Esophagus (tissue), 2 donors: ENCODE data around the gene SLC26A1. TPM values are rescaled to one million over a fixed set of nuclear protein-coding genes. Genes with fewer than 3 reads are reported as not detected.
"Not testable (repeated sequence)": the region's sequence is repeated elsewhere in the genome, so short reads cannot be mapped to it uniquely, and the experiment has no call there.

Experiments
- H3K27ac ChIP-seq, 2 donors: one replicate each; pipeline ENCODE4 v1.5.1; 2013; ENCODE audit warnings: low read depth in 2 of 2, mild to moderate bottlenecking in 2 of 2, inconsistent platforms in 1 of 2, low read length in 1 of 2, moderate library complexity in 1 of 2
- H3K27me3 ChIP-seq, 2 donors: one replicate each; pipeline ENCODE4 v1.6.1; 2013; ENCODE audit warnings: low read length in 2 of 2, control low read depth in 1 of 2, mild to moderate bottlenecking in 1 of 2; ENCODE audit not compliant: insufficient read depth in 2 of 2, control insufficient read depth in 1 of 2
- H3K36me3 ChIP-seq, 2 donors: one replicate each; pipeline ENCODE4 v1.6.1; 2013; ENCODE audit warnings: low read length in 1 of 2; ENCODE audit not compliant: control insufficient read depth in 2 of 2, insufficient read depth in 2 of 2
- H3K4me1 ChIP-seq, 2 donors: one replicate each; pipeline ENCODE4 v1.6.1; 2013; ENCODE audit warnings: low read length in 1 of 2; ENCODE audit not compliant: control insufficient read depth in 2 of 2, insufficient read depth in 2 of 2
- H3K4me3 ChIP-seq, 2 donors: one replicate each; pipeline ENCODE4 v1.5.1; 2013; ENCODE audit warnings: low read length in 2 of 2, mild to moderate bottlenecking in 2 of 2, low read depth in 1 of 2, moderate library complexity in 1 of 2
- H3K9me3 ChIP-seq, 2 donors: one replicate each; pipeline ENCODE4 v1.6.1; 2013; ENCODE audit warnings: mild to moderate bottlenecking in 2 of 2, low read depth in 1 of 2, low read length in 1 of 2, moderate library complexity in 1 of 2; ENCODE audit not compliant: control insufficient read depth in 2 of 2, insufficient read depth in 1 of 2
- WGBS, 2 donors: extraction: QIAGEN DNeasy Blood & Tissue Kit; methylation state at CpG; one replicate each; pipeline ENCODE4 v1.1.7; 2013; 5-methylcytosine and 5-hydroxymethylcytosine counted together
- polyA plus RNA-seq, 2 donors: library from polyadenylated mRNA; stranded (reverse); fragments of 200-250 nt; gene quantifications; one replicate each; pipeline ENCODE4 v1.2.3, GENCODE V29; 2013
- donor health status: healthy with polysubstance abuse.
- donor health status: Bipolar disorder and iron deficiency.

Gene SLC26A1
- polyA plus RNA-seq, 2 donors, result 0.09 to 0.49 TPM

DNA sequence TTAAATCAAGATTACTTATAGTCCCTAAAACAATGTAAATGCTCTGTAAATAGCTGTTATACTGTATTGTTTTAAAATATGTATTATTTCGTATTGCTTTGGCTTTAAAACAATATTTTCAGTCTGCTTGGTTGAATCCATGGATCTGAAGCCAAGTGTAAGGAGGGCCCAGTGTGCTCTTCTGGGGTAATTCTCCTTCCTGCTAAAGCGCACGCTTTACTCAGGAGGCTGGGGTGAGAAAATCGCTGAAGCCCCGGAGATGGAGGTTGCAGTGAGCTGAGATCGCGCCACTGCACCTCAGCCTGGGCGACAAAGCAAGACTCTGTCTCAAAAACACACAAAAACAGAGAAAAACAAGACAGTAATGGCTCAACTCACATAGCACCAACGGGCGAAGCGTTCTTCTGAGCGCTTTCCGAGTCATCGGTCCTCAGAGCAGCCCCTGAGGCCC is 6.8 kb downstream of the SLC26A1 start:
- 2% methylated on average over 14 of the region's 14 CpGs for WGBS, 2 donors
- Histone ChIP-seq H3K9me3 (no peaks in the 10 kb centered on the region), H3K36me3 (peaks cover 2 to 17% of the 10 kb centered on the region in 2 donors), H3K27me3 (no peaks in the 10 kb centered on the region), H3K4me1 (peaks cover 4 to 11% of the 10 kb centered on the region in 2 donors), H3K27ac (peak overlapping the region; percentile 36 to 64), H3K4me3 (peak overlapping the region; percentile 69 to 70)

DNA sequence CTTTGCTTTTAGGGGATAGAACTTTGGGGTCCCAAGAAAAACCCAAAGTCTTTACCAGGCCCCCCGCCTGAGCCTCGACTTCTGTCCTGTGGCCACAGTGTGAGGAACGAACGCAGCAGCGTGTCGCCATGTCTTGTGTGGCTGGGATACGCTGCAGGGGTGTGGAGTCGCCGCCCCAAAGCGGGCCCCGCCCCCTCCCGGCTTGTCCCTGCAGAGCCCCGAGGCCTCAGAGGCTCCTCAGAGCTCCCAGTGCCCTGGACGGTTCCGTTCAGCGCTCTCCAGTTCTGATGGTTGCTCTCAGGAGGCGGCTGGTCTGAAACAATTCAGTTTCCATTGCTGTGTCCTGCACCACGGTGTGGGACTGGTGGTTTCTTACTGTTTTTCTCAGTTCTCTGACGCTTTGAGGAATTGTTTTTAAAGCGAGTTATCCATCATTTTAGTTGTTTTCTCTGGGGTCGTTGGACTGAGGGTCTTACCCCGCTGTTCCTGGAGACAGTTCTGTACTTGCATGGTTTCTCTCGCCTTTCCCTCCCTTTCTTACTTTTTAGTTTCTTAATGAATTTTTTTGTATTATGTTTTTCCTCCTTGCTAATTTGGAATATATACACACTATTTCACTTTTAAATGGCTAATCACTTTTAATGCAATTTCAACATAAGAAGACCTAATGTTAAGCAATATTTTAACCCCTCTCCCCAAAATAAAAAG is 7.9 kb downstream of the SLC26A1 start:
- Histone ChIP-seq H3K4me3 (peak overlapping the region in 1 of 2 donors; percentile 9), H3K27me3 (no peaks in the 10 kb centered on the region), H3K4me1 (peaks cover 4 to 11% of the 10 kb centered on the region in 2 donors), H3K9me3 (no peaks in the 10 kb centered on the region), H3K27ac (no peak overlapping the region), H3K36me3 (peaks cover under 1 to 10% of the 10 kb centered on the region in 2 donors)
- 38 to 39% methylated on average over 22 to 23 of the region's 23 CpGs for WGBS, 2 donors

DNA sequence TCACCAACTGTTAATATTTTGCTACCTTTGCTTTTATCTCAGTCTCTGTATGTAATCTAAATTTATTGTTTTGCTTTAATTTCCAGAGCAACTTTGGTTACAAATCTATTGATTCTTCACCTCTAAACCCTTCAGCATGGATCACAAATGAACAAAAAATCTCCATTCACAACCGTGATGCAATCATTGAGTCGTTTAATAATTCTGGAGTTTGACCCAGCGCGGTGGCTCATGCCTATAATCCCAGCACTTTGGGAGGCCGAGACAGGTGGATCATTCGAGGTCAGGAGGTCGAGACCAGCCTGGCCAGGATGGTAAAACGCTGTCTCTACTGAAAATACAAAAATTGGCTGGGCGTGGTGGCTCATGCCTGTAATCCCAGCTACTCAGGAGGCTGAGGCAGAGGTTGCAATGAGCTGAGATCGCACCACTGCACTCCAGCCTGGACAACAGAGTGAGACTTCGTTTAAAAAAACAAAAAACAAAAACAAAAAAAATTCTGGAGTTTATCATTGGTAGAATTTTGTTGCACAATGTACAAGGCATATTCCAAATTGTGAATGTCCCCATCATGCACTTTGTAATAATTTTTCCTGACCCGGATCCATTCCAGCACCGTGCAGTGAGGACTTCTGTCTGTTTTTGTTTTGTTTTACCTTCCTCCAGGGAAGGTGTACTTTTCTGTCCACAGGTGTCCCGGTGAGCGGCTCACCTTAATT is 8.7 kb downstream of the SLC26A1 start:
- no peak overlapping the region for H3K27ac ChIP-seq
- 66 to 74% methylated on average over 15 of the region's 15 CpGs for WGBS, 2 donors
- peak overlapping the region in 1 of 2 donors; percentile 9 for H3K4me3 ChIP-seq

DNA sequence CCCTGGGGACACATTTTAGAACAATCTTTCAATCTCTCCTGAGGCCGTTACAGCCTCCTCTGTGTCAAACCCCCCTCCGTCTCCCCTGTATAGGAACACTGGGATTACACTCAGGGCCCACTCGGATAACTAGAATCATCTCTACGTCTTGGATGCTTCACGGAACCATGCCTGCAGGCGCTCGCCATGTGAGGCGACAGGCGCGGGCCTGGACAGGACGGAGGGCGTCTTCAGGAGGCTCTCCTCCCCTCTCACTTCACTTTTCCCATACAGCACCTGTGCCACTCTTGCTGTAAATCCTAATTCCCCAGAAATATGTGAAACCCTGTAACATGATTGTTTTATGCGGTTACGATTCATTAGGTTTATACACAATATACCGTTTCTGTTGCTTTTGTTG is 10.4 kb downstream of the SLC26A1 start:
- no peak overlapping the region for H3K27ac ChIP-seq
- peaks cover 4 to 7% of the 10 kb centered on the region in 2 donors for H3K4me1 ChIP-seq
- no peaks in the 10 kb centered on the region for H3K27me3 ChIP-seq
- 92% methylated on average over 15 of the region's 15 CpGs for WGBS, 2 donors
- H3K9me3 ChIP-seq, result no peaks in the 10 kb centered on the region
- no peaks in the 10 kb centered on the region for H3K36me3 ChIP-seq
- H3K4me3 ChIP-seq, result no peak overlapping the region

More for the DNA sequence above, 8.7 kb downstream of the SLC26A1 start:
- H3K9me3 ChIP-seq, result no peaks in the 10 kb centered on the region
- H3K4me1 ChIP-seq, result peaks cover 4 to 11% of the 10 kb centered on the region in 2 donors
- H3K36me3 ChIP-seq, result peaks cover 0 to 2% of the 10 kb centered on the region in 2 donors
- H3K27me3 ChIP-seq, result no peaks in the 10 kb centered on the region

DNA sequence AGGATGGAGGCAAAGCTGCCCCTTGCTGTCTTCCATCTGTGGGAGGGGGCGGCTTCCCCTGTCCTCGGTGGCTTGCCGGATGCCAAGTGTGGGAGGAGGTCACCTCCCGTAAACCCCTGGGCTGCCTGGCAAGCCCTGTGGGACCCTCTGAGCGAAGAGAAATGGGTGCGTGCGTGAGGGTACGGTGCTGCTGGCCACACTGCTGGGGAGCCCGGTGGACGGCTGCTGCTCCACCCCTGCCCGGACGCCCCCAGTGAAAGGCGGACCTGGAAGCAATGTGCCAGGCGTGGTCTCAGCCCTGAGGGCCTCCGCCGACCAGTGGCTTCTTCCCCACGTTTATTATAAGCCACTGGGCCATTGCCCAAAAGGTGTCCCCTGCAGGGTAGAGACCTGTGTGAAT is 10.9 kb downstream of the SLC26A1 start:
- Histone ChIP-seq H3K4me3 (no peak overlapping the region), H3K9me3 (no peaks in the 10 kb centered on the region), H3K27ac (no peak overlapping the region), H3K4me1 (peaks cover 0 to 2% of the 10 kb centered on the region in 2 donors), H3K27me3 (no peaks in the 10 kb centered on the region), H3K36me3 (no peaks in the 10 kb centered on the region)
- WGBS, 2 donors, result 91 to 93% methylated on average over 17 of the region's 17 CpGs

DNA sequence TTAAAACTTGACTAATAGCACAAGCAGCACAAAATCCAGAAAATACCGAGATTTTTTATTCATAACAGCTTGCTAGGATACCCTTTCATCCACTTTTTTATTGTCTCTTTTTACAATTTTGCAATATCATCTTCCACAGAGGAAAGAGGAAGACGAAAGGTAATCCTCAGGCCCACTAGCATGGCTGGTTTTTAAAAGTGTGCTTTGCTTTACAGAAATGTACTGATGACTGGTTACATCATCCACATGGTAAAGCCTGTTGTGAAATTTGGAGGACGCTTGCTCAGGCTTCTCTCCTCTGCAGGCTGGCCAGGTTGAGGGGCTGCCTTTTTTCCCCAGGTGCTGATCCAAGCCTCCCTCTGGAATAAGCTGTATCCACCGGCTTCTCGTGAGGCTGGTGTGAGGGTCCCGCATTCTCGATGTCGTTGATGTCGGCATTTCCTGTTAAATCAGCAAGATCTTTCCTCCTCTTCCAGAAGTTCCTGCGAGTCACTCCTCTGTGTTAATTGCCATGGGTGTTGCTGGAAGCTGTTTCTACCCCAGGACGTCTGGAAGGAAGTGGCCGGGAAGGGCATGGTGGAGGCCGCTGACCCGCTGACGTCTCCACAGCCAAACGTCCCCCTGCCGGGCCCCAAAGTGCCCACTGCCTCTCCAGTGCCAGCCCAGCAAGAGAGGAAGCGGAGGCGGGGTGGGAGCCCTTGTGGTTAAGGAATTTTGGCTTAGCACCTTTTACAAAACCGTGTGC is 14.1 kb downstream of the SLC26A1 start:
- no peaks in the 10 kb centered on the region for H3K4me1 ChIP-seq
- H3K36me3 ChIP-seq, result no peaks in the 10 kb centered on the region
- WGBS, 2 donors, result 66 to 72% methylated on average over 20 of the region's 20 CpGs
- no peak overlapping the region for H3K27ac ChIP-seq
- no peaks in the 10 kb centered on the region for H3K27me3 ChIP-seq
- H3K4me3 ChIP-seq, result no peak overlapping the region
- no peaks in the 10 kb centered on the region for H3K9me3 ChIP-seq

DNA sequence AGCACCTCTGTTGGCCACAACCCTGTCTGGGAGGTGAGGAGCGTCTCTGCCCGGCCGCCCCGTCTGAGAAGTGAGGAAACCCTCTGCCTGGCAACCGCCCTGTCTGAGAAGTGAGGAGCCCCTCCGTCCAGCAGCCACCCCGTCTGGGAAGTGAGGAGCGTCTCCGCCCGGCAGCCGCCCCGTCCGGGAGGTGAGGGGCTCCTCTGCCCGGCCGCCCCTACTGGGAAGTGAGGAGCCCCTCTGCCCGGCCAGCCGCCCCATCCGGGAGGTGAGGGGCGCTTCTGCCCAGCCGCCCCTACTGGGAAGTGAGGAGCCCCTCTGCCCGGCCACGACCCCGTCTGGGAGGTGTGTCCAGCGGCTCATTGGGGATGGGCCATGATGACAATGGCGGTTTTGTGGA is 17.2 kb downstream of the SLC26A1 start:
- WGBS, 2 donors, result 95 to 97% methylated on average over 16 to 24 of the region's 25 CpGs
- H3K27ac ChIP-seq, H3K4me3 ChIP-seq, H3K27me3 ChIP-seq, H3K36me3 ChIP-seq, H3K9me3 ChIP-seq: not testable (repeated sequence)
- H3K4me1 ChIP-seq, result peaks cover 11 to 16% of the 10 kb centered on the region in 2 donors

DNA sequence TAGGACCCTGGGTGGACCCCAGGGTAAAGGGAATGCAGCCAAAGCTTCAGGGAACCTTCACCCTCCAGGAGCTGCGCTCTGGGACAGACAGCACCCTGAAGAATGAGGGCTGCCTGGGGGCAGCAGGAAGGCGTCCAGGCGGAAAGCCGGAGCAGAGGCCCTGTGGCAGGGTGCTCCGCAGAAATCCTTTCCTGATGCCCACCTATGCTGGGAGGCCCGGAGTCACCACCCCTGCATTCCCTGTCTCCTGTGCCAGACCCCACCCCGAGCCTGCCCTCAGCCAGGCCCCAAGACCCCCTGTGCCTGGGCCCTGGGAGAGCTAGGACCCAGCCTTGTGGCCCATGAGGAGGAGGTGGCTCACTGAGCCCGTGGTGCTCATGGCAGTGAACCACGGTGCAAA is 18.5 kb downstream of the SLC26A1 start:
- Histone ChIP-seq H3K4me3 (no peak overlapping the region), H3K36me3 (no peaks in the 10 kb centered on the region), H3K4me1 (peaks cover 11 to 20% of the 10 kb centered on the region in 2 donors), H3K27ac (no peak overlapping the region), H3K27me3 (no peaks in the 10 kb centered on the region), H3K9me3 (no peaks in the 10 kb centered on the region)
- 88 to 90% methylated on average over 8 to 9 of the region's 9 CpGs for WGBS, 2 donors
